HG03571 (cell line): ENCODE measurements around the gene C5orf46.
"Not testable (repeated sequence)": the region's sequence is repeated elsewhere in the genome, so short reads cannot be mapped to it uniquely, and the experiment has no call there.

ENCODE experiments used
- ATAC-seq: cut with Tn5 transposase; IDR thresholded peaks from one replicate; pipeline ENCODE4 v1.9.1; 2021; ENCODE audit not compliant: unreplicated experiment

C5orf46 gene

DNA sequence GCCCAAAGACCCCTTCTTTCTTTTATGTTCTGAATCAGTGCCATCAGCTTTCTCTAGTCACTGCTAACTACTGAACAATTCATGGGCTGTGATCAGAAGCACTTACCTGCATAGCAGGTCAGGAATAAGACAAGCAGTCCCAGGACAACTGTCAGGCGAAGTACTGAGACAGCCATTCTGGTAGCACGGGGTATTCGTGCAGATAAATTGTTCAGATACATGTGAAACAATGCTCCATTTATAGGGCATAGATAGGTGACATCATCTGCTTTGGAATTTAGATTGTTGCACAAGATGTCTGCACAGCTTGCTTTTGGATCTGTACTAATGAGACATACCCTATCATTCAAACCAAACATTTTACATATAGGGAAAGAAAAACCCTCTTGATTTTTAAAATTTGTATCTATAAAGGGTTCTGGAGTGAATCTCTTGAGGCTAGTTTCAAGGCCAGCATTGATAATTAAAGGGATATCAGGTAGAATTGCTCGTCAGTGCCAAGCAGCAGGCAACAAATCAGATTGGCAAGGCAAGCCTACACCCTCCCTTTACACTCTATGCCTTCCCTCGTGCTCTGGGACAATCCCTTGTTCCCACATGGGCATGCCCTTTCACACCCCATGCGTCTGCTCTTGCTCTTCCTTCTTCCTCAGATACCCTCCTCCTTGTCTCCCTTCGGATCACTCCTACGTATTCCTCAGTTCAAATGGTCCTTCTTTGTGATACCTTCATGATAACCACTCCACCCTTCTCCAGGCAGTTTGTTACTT, at the start of gene C5orf46:
Gene C5orf46 (minus strand): TSS at position 213 of the 770 bp plus-strand sequence. CDS start 37 bp downstream, at position 176.
- no peak for ATAC-seq

DNA sequence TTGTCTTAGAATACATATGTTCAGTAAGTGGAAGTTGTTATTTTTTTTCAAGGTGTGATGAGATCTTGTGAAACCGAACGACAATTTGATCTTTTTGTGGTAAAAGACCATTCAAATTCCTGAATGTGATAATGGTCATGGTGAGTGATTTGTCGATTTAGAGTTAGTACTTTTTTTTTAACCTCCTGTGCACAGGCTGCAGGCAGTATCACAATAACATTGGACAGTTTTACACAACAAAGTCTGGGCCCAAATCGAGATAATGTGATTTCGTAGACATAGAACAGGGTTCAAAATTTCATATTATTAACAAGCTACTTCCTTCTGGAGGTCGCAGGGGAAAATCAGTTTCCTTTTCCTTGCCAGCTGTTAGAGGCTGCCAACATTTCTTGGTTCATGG, 48.6 kb upstream of the C5orf46 start:
- ATAC-seq: no peak

DNA sequence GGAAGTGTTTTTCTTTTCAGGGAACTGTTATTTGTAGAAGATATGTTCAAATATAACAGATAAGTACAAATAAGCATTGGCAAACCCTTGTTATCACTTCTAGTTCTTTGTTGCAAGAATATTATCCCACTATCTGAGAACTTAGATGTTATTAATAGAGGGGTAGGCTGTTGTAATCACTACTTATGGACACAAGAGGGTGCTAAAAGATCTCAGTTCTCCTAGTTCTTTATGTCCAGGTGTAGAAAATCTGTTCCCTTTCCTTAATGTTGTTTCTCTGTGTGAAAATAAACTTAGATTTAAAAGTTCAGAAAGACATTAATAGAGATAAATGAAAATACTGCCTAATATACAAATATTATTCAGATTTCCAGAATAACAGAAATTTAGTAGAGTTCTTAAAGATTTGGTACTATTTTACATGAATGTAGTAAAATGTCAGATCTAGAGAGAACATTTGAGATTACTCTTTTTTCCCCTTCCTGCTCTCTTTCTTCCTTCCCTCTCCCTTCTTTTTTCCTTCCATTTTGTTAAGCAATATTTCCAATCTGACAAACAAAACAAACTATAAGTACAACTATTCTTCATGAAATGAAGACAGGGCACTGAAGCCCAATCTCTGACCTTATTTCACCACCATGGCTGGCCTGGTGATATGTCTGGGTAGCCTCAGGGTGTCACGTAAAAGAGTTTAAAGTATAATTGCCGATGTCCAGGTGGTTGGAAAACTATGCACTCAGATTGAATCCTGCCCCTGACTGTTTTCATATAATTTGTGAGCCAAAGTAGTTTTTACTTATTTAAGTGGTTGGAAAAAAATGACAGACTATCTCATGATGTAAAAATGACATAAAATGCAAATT, 43.6 kb upstream of the C5orf46 start:
- ATAC-seq: peak; percentile 81

DNA sequence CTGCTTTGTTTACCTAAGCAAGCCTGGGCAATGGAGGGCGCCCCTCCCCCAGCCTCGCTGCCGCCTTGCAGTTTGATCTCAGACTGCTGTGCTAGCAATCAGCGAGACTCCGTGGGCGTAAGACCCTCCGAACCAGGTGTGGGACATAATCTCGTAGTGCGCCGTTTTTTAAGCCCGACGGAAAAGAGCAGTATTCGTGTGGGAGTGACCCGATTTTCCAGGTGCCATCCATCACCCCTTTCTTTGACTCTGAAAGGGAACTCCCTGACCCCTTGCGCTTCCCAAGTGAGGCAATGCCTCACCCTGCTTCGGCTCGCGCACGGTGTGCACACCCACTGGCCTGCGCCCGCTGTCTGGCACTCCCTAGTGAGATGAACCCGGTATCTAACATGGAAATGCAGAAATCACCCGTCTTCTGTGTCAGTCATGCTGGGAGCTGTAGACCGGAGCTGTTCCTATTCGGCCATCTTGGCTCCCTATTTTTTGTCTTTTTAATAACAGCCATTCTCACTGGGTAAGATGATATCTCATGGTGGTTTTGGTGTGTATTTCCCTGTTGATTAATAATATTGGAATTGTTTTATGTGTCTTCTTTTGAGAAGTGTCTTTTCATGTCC, 40.4 kb upstream of the C5orf46 start:
- not testable (repeated sequence) for ATAC-seq

DNA sequence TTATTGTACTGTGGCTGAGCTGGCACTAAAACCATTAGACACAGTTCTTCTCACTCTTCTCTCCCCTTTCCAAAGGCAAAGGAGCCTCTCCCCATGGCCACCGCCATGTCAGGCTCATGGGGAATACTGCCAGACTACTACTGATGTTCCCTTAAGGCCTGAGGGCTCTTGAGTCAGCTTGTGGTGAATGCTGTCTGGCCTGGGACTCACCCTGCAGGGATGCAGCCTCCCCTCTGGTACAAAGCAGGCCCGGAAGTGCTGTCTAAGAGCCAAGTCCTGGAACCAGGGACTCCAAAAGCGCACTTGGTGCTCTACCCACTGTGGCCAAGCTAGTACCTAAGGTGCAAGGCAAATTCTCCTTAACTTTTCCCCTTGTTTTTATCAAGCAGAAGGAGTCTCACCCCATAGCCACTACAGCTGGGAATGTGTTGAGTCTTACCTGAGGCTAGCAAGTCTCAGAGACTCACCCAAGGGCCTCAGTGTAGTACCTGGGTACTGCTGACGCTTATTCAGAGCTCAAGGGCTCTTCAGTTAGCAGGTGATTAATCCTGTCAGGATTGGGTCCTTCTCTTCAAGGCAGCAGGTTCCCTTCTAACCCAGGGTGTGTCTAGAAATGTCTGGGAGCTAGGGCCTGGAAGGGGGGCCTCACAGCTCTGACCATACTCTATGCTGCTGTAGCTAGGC, 33.2 kb upstream of the C5orf46 start:
- ATAC-seq: no peak

DNA sequence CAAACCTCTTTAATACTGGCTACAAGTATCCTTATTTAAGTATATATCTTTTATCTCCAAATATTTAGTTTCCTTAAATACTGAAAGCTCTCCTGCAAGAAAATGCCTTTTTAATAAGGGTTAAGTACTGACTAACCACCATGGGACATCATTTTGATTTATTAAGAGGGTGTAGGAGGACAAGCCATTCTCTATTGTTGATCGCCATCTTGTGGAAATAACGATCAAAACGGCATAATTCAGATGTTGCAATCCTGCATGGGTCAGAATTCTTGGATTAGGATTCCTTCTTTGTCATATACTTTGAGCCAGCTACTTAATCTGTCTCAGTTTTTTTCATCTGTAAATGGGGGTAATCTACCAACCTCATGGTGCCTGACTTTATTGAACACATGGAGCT, 28.7 kb upstream of the C5orf46 start:
- no peak for ATAC-seq

DNA sequence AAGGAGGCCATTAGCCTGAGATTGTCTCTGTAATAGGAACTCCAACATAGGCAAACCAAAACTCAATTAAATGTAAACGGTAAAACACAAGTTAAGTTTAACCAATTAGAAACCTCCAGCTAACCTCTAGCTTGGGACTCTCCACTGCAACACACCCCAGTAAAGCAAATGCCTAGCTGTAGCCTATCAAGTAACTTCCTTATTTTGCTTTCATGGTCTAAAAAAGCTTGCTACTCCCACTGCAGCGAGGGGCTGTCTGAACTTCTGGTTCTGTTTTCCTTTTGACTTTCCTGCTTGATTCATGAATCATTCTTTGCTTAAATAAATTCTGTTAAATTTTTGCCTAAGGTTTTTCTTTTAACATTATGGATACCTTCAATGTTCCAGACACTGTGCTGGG, 24.4 kb upstream of the C5orf46 start:
- ATAC-seq: peak; percentile 66

DNA sequence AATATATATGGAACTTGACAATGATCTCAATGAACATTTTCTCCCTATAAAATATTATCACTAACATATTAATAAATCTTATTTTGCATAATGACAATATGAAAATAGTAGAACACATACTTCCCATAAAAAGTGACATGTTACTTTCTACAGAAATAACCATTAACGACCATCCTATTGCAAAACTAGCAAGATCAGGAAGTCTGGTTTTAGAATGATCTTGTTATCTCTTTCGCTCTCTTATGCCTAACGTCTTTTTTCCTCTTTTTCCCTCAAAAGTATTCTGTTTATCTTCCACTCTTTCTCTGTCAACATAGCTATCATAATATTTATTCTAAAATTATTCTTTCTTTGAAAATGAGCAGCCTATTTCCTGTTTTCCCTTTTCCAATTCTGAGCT, 21.6 kb upstream of the C5orf46 start:
- ATAC-seq: no peak

DNA sequence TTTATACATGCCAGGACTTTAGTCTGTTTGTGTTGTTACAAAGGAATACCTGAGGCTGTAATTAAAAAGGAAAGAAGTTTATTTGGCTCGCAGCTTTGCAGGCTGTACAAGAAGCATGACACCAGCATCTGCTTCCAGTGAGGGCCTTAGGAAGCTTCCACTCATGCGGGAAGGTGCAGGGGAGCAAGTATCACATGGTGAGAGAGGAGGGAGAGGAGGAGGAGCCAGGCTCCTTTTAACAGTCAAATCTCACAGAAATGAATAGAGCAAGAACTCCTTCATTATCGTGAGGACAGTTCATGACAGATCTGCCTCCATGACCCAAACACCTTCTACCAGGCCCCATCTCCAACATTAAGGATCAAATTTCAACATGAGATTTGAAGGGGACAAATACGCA, 18.7 kb upstream of the C5orf46 start:
- ATAC-seq: no peak

DNA sequence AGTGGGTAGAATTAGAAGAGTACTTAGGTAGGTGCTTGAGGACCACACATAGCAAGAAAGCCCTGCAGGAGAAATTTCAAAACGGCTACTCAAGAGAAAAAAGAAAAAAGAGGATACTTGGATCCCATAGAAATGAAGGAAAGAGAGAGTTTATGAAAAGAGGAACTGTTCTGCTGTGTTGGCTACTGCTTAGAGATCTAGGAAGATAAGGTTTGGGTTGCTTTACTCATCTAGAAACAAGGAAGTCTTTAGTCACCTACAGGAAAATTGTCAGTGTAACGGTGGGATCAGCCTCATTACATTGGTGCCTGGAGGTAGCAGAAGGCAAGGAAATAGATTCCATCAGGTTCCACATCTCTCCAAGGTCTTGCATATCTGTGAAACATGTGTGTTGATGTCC, 14.8 kb upstream of the C5orf46 start:
- no peak for ATAC-seq

DNA sequence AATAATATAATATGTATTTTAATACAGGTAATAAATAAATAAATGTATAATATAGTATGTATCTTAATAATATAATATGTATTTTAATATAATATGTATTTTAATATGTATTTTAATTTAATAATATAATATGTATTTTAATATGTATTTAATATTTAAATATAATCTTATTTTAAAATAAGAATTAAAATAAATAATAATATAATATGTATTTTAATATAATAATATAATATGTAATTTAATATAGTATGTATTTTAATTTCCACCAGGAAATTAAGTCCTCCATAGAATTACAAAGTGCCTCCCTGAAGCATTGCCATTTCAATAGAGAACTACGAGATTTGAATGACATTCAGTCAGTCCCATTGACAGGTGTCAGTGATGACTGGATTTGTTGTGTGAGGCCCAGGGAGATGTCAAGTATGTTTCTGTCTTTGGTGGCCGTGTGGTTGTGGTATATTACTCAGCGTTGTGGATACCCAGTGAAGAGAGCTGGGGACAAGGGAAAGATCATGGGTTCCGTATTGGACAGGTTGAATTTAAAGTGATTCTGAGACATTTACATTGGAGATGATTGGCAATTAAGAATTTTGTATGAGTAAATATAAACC, 14.2 kb upstream of the C5orf46 start:
- no peak for ATAC-seq

DNA sequence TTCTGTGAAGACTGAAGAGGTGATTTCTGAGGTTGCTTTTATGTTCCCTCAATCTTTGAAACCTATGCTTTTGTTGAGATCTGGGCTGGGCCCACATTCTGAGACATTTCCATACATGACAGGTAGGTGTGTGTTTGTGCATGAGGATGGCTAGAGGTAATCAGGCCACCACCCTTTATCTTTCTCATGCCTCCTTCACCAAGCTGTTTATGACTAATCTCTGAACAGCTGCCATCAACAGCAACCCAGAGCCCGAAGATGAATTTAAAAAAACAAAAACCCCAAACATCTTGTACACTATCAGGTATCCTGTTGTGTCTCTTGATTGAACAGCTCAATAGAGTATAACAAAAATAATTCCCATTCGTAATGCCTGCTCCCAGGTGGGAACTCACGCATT, 12.6 kb upstream of the C5orf46 start:
- ATAC-seq: no peak

DNA sequence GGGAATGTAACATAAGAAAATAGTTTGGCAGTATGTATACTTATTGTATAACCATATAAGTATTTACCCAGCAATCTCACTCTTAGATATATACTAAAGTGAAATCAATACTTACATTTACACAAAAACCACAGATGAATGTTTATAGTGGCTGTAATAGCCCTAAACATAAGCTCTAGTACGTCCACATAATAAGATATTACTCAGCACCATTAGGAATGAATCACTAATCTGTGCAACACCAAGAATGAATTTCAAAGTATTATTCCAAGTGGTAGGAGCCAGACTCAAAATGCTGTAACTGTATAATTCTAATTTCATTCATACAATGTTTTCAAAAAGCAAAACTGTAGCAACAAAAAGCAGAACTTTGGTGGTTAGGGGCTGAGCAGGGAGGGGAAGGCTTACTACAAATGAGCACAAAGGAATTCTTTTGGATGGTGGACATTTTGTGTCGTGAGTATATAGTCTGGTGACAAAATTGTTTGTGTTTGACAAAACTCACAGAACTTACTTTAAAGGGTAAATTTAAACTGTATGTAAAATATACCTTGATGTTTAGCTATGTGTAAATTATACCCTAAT, 11.9 kb upstream of the C5orf46 start:
- ATAC-seq: no peak

DNA sequence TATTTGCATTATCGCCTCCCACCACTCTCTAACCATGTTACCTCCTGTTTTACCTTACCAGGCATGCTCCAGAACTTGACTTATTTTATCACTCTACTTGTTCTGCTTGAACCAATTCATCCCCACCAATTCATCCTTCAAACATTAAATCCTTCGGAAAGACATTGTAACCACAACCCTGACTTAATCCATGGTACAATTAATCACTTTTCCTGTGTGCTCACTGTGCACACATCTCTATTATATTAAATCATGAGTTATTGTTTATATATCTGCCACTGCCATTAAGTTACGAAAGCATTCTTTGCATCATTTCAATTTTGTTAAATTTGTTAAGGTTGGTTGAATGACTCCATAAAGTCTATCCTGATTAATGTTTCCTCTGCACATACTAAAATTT, 7.4 kb upstream of the C5orf46 start:
- ATAC-seq: no peak

DNA sequence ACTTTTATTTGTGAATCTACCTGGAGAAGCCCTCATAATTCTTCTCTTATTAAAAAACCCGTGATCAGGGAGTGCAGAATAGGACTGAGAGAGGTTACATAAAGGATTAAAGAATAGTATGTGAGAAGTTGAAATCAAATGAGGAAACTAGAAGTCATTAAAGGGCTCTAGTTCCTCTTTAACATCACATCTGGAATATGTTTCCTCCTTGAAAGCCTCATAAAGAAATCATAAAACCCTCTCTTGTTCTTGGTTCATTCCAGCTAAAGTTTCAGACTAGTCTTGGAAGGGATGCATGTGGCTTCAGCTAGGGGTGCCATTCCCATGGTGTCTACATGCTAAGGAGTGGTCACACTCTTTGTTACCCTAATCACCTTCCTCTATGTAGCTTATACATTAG, 5.7 kb upstream of the C5orf46 start:
- ATAC-seq: no peak

DNA sequence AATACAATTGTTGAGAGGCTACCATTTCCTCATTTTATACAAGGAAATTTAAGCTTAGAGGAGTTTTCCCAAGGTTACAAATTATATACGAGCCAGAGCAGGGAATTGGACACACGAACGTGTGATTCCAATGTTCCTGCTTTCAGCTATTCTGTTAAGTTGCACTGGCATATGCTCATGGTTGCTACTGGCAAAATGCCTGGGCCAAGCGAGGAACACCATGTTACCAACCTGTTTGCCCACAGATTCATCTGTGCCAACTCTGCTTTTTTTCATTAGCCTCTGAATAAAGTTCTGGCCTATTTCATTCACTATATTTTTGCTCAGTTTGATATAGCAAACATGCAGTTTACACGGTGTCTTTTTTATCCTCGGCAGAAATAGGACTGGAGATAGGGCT, 5.1 kb upstream of the C5orf46 start:
- no peak for ATAC-seq

DNA sequence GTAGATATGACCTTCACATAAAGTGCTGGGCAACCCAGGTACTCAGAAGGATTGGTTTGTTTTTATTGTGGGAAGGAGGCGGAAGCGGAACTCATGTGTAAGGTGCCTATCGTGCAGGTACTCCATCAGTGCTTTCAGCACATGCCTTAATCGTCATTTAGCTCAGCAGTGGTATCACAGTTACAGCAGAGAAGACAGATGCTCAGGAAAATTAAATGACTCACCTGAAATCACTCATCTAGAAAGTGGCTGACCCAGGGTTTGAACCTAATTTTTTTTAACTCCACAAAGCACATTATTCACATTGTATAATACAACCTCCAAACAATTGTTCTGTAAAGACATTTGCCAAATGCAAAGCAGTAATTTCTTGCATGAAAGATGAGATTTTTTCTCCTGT, 2.2 kb downstream of the C5orf46 start:
- ATAC-seq: no peak

DNA sequence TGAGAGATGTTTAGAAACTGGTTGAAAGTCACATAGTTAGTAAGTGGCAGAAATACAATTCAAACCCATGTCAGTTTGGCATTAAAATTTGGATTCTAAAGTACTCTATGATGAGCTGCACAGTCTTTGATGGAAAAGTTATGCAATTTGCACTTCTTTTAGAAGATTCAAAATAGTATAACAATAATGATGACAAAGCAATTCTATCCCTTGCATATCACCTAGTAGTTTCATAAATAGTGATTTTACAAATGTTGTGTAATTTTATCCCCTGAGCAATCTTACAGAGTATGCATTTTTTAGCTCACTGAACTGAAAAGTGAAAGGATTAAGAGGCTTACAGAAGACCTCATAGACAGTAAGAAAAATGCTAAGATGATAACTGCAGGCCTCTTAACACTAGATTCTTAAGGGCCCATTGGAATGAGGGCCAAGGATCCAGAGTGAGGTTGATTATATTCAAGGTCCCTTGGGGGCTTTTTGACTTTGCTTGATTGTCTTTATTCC, 3.7 kb downstream of the C5orf46 start:
- no peak for ATAC-seq

DNA sequence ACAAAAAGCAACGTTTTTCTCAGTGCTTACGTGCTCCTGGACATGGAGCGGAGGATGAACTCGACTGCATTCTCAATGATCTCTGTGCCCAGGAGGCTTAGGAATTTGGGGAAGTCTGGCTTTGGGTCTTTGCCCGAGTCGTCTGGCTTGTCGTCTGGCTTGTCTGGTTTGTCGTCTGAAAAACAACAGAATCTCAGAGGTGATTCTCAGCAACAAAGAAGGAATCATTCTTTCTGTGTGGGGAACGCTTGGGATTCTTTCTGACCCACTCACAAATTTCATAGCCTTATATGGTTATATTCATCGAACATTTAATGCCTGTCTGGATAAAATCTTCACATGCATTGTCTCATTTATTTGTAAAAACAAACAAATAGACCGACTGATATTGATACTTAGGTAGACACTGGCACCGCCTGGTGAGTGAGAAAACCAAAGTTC, 4.7 kb downstream of the C5orf46 start:
- no peak for ATAC-seq

DNA sequence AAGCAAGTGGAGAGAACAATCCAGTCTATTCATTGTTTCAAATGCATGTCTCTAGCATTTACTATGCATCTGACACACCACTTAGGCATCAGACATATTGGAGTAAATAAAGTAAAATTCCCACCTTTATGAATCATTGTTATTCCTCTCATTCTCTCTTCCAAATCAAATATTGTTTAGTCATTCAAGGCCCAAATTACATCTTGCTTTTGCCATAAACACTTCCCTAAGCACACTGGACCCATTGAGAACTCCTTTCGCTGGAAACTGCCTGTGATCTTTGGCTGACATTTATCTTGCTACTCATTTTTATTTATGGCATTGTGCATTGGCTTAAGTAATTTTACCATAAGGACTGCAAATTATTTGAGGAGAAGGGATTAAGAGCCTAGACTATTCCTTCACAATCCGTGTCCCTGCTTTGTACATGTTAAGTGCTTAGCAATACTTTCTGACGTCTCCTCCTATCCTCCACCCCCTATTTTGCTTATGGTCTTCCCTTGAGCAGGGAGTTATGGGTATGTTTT, 7.4 kb downstream of the C5orf46 start:
- no peak for ATAC-seq
